ENCODE measurements around the gene BEST1. TPM values are rescaled to one million over a fixed set of nuclear protein-coding genes. Genes with fewer than 3 reads are reported as not detected.

Gene BEST1
- total RNA-seq, 1 experiment from 2014 or later = 2.3 TPM

GRCh38 chr11:61923166-61924063 lies 26.7 kb upstream of the BEST1 start:
- no peak overlapping the region for H3K27ac ChIP-seq (ENCODE audit: low read depth, low read length)
- CTCF ChIA-PET = interaction anchor here (1.2 kb wide), 1 partner anchor 25 kb away, joined by 3 read pairs; no protein-coding TSS in a partner anchor
- no peaks in the 10 kb centered on the region for H4K20me1 ChIP-seq (ENCODE audit: insufficient read depth)
- H3K79me2 ChIP-seq (ENCODE audit: insufficient read depth, low read length) = no peaks in the 10 kb centered on the region
- no peak for TF ChIP-seq REST (IDR thresholded peaks at IDR 0.05; ENCODE audit: low read depth)
- TF ChIP-seq CEBPB (IDR thresholded peaks at IDR 0.05; ENCODE audit: low read depth) = no peak
- TF ChIP-seq SP1 (IDR thresholded peaks at IDR 0.05; ENCODE audit: low read depth) = no peak
- TF ChIP-seq POLR2AphosphoS5 (IDR thresholded peaks at IDR 0.05; ENCODE audit: low read depth, low read length) = no peak
- no peak for TF ChIP-seq ATF3 (IDR thresholded peaks at IDR 0.05)
- no peaks in the 10 kb centered on the region for H3K36me3 ChIP-seq (ENCODE audit: control insufficient read depth in 1 of 2, insufficient read depth in 2 of 2, low read length in 2 of 2)
- H3K4me3 ChIP-seq (replicated peaks in 1 of 2; ENCODE audit: low read depth in 1 of 2, low read length in 2 of 2) = no peak overlapping the region
- no TSS peak for BruUV-seq (replicated peaks)
- H3K4me2 ChIP-seq (ENCODE audit: low read length) = no peak overlapping the region
- no peak overlapping the region for H2AFZ ChIP-seq (ENCODE audit: low read depth, low read length, poor library complexity, severe bottlenecking)
- H3K9me3 ChIP-seq (ENCODE audit: control insufficient read depth in 1 of 2, insufficient read depth in 1 of 2, low read depth in 1 of 2, low read length in 2 of 2) = no peaks in the 10 kb centered on the region
- RAD21 ChIA-PET (ENCODE audit: low non-redundant PET in 1 of 2, low total read pairs in 2 of 2, uncharacterized antibody in 2 of 2, unreplicated experiment in 2 of 2) = no interaction called here
- H3K4me1 ChIP-seq (ENCODE audit: control insufficient read depth in 1 of 2, insufficient read depth in 2 of 2, low read length in 2 of 2) = no peaks in the 10 kb centered on the region; a peak in 1 of 4 replicates
- ATAC-seq (no peak), DNase-seq (ENCODE audit: low read depth, low spot score) (no peak)
- POLR2A ChIA-PET = no interaction called here
- H3K9ac ChIP-seq (ENCODE audit: low read length) = no peak overlapping the region
- intact Hi-C loops (cut with micrococcal nuclease) = no loop called here
- H3K27me3 ChIP-seq (ENCODE audit: insufficient read depth, low read length) = no peaks in the 10 kb centered on the region
- no peaks in the 10 kb centered on the region for H3K9me2 ChIP-seq (ENCODE audit: insufficient read depth)

Measured in HCT116 (cell line).